Kidney capillary endothelial cell (primary cell): ENCODE results near the gene IGSF23.
A peak's percentile ranks its signal among the peaks of the same experiment; 100 is the strongest.
"Not testable (repeated sequence)": the region's sequence is repeated elsewhere in the genome, so short reads cannot be mapped to it uniquely, and the experiment has no call there.

Source experiments
- DNase-seq: peaks from one replicate; pipeline ENCODE4 v3.0.0-alpha.2; 2018; ENCODE audit warnings: low spot score

The IGSF23 gene

DNA sequence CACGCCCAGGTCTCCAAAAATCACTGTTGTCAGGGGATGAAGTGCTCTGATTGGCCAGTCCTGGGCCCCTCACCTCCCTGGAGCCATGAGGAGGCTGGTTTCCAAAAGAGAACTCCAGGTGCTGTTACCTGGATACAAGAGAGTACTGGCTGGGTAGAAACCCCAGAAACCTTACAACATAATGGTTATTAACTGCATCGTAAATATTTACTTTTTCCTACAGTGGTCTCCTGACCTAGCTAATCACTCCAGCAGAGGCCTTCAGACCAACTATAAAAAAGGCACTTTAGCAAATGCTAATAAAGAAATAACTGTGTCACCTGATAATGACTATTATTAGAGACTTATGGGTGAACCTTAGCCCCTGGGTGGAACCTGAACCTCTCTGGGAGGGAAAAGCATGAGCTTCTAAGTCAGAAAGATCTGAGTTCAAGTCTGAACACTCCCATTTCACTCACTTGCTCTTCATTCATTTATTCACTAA lies 1.5 kb upstream of the IGSF23 start:
- DNase-seq: no peak

DNA sequence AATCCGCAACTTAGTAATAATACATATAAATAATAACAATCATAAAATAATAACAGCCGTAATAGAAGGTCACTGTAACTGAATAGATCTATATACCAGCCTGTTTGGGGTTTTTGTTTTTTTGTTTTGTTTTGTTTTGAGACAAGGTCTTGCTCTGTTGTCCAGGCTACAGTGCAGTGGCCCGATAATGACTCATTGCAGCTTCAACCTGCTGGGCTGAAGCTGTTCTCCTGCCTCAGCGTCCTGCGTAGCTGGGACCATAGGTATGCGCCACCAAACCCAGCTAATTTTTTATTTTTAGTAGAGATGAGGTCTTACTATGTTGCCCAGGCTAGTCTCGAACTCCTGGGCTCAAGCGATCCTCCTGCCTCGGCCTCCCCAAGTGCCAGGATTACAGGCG lies 950 bp downstream of the IGSF23 start:
- no peak for DNase-seq

DNA sequence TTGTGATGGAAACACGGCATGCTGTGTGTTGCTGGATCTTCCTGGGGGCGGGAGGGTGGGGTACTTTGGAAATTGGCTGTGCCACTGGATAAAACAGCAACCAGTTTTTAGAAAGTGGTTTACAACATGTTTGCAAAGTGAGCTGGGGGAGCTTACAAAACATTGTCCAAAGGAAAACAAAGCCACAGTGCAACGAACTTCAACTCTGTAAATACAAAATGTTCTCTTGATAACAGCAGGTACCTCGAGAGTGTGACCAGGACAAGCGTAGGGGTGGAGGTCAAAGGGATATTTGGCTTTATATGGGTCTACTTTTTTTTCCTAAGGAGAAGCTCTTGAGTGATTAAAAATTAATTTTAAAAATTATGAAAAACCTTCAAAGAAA lies 2.5 kb downstream of the IGSF23 start:
- DNase-seq: no peak

DNA sequence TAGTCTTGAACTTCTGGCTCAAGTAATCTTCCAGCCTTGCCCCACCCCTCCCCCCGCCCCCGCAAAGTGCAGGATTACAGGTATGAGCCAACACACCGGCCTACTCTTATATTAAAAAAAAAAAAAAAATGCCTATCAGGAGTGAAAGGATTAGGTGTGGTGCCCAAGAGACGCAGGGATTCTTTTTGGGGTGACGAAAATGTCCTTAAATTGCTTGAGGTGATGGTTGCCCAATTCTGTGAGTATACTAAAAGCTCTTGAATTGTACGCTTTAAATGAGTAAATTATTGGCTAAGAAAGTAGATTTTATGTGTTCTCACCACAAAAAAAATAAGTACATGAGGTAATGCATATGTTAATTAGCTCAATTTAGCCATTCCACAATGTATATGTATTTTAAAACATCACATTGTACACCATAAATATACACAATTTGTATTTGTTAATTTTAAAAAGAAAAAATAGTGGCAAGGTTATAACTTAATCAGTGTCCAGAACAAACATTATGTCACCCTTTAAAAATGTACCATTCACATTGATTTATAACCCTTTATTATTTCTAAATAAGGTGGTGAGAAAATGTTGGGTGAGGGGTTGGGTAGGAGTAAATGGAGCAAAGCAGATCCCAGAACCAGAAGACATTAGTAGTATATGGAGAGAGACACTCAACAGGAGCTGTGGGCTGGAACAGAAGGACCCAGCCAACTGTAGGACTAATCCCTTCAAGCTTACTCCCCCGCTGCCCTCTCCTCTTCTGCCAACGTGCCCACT lies 3.9 kb downstream of the IGSF23 start:
- no peak for DNase-seq

DNA sequence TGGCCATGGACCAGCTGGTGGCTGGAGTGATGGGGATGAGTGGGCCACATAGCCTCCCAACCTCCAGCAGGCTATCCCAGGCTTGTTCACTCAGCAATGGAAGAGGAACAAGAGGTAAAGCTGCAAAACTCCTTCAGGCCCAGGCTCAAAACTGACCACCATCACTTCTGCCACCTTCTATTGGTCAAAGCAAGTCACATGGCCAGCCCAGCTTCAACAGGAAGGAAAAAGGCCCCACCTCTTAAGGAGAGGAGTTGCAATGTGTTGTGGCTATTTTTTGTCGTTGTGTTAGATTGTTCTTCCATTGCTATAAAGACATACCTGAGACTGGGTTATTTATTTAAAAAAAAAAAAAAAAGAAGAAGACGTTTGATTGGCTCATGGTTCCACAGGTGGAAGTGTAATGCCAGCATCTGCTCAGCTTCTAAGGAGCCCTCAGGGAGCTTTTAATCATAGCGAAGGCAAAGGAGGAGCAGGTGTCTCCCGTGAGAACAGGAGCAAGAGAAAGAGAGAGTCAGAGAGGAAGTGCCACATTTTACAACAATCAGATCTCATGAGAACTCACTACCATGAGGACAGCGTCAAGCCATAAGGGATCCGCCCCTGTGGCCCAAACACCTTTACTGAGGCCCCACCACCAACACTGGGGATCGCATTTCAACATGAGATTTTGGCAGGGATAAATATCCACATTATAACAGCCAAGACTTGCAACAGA lies 5.4 kb downstream of the IGSF23 start:
- DNase-seq: no peak

DNA sequence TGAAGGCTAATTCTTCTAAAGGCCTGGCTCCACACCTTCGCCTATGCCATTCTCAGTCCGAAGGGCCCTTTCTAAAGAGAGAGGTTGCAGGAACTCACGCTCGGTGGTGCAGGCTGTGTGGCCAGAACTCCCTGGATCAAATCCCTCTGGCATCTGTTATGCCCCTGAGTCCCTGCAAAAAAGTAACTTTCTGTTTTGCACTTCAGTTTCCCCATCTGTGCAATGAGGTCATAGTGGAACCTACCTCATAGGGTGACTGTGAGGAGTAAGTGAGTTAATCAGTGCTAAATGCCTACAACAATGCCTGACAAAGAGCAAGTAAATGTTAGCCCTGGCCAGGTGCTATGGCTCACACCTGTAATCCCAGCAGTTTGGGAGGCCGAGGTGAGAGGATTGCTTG lies 7.3 kb downstream of the IGSF23 start:
- no peak for DNase-seq

DNA sequence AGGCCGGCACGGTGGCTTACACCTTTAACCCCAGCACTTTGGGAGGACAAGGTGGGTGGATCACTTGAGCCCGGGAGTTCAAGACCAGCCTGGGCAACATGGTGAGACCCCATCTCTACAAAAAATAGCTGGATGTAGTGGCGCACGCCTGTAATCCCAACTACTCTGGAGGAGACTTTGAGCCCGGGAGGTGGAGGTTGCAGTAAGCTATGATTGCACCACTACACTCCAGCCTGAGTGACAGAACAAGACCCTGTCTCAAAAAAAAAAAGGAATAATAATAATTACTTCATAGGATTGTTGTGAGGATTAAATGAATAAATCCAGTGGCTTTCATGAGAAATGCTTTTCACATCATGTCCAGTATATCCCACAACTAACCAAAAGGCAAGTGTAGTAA lies 8.0 kb downstream of the IGSF23 start:
- no peak for DNase-seq

DNA sequence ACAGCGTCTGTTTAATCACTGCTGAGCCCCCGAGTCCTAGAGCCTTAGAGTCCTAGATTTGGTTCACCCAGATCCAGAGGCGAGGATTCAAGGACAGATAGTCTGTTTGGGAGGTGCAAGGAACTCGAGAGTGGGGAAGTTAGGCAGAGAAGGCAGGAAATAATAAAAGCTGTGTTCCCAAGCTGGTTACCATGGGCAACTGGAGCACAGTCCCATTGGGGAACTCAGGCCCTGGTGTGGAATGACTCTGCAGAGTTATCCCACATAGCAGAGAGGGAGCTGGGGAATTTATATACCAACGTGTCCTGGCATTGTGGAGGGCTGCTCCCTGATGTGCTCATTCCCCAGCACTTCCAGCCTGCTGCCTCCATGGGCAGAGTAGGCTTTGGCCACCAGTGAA lies 9.7 kb downstream of the IGSF23 start:
- DNase-seq: no peak

DNA sequence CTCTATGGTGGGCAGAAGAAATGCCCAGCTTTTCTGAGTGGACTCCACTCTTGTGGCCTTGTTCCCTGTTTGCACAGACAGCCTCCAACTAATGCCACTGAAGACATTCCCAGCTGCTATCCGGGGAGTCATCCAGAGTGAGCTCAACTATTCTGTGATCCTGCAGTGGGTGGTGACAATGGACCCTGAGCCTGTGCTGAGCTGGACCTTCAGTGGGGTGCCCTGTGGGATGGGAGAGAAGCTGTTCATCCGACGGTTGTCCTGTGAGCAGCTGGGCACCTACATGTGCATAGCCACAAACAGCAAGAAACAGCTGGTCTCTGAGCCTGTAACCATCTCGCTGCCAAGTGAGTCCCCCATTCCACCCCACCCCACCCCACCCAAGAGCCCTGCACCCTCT lies 10.3 kb downstream of the IGSF23 start:
- no peak for DNase-seq

DNA sequence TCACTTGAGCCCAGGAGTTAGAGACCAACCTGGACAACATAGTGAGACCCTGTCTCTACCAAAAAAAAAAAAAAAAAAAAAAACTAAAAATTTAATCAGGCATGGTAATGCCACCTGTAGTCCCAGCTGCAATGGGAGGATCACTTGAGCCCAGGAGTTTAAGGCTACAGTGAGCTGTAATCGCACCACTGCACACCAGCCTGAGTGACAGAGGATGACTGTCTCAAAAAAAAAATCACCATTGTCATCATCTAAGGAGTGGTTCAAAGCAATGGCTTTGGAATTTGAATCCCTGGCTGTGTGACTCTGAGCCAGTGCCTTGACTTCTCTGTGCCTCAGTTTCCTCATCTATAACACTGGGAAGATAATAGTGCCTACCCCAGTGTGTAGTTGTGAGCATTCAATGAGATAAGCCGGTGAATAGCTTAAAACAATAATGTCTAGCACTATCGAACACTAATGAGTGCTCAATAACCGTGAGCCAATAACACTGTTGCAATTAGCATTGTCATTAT lies 11.5 kb downstream of the IGSF23 start:
- no peak for DNase-seq

DNA sequence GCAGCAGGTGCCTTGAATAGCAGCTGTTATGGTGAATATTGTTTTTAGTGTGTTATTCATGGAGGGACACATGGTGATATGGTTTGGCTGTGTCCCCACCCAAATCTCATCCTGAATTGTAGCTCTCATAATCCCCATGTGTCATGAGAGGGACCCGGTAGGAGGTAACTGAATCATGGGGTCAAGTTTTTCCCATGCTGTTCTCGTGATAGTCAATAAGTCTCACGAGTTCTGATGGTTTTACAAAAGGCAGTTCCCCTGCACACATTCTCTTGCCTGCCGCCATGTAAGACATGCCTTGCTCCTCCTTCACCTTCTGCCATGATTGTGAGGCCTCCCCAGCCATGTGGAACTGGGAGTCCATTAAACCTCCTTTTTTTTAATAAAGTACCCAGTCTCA lies 12.3 kb downstream of the IGSF23 start:
- not testable (repeated sequence) for DNase-seq

DNA sequence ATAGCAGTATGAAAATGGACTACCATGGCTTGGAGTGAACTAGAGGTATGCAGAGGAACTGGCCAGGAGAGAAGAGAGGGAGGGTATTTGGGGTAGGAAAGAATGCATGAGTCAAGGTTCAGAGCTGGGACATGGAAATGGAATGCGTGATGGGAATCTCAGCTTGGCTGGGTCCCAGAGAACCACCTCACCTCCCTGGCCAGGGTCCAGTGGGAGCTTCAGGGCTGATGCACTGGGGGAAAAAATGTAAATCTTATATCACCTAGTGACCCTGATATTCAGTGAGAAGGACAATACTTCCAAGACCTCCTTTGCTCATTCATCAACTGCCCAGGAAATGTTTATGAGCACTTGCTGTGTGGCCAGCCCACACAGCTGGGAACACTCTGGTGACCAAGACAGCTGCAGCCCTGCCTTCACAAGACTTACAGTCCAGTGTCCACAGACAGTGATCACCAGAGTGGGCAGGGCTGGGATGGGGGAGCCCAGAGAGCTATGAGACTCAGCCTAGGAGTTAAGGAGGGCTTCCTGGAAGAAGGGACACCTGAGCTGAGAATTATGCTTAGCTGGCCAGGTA lies 12.8 kb downstream of the IGSF23 start:
- peak; percentile 63 for DNase-seq

DNA sequence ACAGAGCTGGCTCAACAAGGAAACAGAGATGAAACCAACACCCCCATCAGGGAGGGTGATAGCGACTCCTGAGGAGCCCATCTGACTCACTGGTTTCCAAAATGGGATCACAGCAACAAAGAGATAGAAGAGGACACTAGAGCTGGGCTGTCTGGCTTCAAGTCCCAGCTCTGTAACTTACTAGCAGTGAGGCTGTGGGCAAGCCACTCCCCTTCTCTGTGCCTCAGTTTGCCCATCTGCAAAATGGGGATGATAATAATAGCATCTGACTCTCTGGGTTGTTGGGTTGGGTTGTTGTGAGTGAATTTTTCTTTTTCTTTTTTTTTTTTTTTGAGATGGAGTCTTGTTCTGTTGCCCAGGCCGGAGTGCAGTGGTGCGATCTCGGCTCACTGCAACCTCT lies 14.3 kb downstream of the IGSF23 start:
- DNase-seq: no peak

DNA sequence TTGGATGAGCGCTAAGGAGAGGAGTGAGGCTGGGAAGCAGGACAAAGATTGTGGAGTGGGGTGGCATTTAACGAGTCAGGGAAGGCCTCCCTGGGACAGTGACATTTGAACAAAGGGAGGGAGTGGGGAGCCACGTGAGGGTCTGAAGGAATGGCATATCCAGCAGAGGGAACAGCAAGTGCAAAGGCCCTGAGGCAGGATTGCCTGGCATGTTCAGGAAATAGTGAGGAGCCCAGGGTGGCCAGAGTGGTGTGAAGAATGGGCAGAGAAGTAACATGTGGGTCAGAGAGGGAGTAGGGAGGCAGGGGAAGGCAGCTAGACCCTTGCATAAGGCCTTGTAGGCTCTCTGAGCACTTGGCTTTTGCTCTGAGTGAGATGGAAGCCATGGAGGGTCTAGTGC lies 15.4 kb downstream of the IGSF23 start:
- no peak for DNase-seq

DNA sequence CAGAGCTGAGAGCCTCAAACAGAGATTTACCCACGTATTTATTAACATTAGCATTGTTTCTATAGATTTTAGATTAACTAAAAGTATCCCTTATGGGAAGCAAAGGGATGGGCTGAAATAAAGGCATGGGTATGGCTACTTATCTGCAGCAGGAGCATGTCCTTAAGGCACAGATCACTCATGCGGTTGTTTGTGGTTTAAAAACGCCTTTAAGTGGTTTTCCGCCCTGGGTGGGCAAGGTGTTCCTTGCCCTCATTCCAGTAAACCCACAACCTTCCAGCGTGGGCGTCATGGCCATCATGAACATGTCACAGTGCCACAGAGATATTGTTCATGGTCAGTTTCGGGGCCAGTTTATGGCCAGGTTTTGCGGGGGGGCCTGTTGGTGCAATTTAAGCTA lies 18.2 kb downstream of the IGSF23 start:
- DNase-seq: not testable (repeated sequence)

DNA sequence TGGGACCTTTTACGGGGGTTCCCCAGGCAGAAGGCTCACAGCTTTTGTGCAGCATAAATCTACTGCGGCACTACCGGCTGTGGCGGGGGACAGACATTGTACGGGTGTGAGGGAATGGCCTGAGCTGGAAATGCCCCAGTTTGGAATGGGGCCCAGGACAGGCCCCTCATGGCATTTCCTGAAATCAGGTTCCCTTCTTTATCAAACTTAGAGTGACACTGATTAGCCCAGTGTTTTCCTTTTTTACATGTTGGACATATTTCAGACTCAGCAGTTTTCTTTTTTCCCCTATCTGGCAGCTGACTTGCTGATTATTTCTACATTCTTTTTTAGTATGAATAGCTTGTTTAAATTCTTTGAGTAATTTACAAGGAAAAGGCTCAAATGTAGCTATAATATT lies 20.7 kb downstream of the IGSF23 start:
- not testable (repeated sequence) for DNase-seq

DNA sequence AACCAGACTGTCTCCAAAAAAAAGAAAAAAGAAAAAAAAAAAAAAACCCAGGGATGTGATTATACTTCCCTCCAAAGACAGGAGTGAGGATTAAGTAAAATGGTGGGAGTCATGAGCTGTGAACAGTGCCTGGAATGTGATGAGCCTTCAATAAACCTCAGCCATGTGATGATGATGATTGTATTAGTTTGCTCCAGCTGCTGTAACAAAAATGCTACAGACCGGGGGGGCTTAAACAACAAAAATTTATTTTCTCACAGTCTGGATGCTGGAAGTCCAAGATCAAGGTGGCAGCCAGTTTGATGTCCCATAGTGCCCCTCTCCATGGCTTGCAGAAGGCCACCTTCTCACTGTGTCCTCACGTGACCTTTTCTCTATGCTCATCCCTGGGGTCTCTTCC lies 21.4 kb downstream of the IGSF23 start:
- no peak for DNase-seq

DNA sequence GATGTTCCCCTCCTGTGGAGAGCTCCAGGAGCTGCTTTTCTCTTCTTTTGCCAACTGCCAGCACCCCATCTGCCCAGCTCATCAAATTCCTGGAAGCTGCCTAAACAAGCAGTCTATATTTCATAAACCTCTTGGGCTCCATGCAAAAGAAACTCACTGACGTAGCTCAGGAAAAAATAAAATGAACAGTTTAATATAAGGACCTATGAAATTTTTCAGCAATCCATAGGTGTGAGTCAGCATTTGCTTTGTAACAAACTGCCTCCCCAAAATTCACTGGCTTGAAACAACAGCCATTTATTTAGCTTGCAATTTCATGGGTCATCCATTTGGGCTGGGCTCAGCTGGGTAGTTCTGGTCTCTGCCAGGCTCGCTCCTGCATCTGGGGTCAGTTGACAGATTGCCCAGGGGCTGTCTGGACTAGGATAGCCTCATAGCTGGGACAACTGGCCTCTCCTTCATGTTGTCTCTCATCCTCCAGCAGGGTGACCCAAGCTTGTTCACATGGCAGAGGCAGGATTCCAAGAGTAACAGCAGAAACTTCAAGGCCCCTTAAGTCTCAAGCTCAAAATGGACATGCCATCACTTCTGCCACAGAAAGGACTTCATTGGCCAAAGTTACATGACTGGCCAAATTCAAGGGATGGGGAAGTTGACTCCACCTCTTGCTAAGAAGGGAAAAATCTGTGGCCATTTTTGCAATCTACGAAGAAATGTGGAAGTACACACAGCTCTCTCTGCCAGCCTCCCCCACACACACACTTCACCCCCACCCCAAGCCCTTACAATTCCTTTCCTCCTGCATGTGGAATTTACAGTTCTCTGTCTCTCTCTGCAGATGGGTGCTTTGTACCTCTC lies 22.4 kb downstream of the IGSF23 start:
- DNase-seq: no peak

DNA sequence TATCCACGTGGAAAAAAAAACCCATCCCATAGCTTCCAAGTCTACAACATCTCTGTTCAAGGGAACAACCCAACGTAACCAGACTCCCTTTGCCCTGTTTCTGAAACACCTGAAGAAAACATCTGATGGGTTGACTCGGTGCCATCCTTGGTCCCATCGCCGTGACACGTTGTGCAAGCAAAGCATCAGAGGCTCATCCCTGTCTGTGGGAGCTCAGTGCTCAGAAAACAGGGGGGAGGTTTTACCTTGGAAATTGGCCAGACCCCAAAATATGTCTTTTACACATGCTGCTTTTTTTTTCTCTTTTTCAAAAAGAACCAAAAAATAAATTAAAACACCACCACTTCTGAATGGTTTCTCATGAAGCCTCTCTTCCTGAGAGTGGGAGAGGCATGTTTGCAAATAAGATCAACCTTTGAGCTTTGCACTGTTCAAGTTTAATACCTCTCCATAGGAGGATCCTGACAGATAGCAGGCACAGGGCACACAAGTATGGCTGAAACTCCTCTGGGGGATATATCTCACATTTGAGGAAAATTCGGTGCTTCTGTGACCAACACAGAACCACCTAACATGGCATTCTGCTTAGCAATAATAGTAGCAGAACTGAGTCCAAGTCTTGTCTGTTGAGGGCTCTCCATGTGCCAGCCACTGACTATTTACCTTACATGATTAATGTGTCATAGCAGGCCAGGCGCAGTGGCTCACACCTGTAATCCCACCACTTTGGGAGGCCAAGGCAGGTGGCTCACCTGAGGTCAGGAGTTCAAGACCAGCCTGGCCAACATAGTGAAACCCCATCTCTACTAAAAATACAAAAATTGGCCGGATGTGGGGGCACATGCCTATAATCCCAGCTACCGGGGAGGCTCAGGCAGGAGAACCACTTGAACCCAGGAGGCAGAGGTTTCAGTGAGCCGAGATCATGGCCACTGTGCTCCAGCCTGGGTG lies 23.4 kb downstream of the IGSF23 start:
- DNase-seq: no peak

DNA sequence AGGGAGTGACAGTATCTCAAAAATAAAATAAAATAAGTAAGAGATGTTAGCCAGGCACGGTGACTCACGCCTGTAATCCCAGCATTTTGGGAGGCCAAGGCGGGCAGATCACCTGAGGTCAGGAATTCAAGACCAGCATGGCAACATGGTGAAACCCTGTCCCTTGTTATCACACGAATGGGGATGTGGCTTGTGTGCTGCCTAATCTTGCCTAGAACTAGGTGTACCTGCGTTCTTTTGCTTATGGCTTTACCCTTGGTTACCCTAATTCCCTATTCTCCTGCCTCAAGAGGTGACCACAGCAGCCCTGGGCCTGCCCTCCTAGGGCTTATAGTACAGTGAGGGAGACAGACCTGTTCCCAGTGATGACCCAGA lies 24.0 kb downstream of the IGSF23 start:
- no peak for DNase-seq

DNA sequence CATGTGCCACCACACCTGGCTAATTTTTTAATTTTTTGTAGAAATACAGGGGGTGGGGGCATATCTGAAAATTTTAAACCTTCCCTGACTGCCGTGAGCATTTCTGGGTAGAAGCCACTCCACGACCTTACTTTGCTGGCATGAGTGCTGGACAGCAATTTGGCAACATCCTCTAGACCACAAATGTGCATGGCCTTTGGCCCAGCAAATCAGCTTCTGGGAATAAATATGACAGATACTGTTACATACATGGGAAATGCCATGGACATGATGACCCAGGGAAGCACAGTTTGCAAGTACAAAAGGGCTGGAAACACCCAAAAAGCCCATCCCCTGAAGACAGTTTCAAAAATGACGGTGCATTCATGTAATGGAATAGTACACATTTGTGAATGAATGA lies 27.2 kb downstream of the IGSF23 start:
- no peak for DNase-seq
